Measurements from ENCODE around the gene TIE1.
A peak's percentile ranks its signal among the peaks of the same experiment; 100 is the strongest.

Gene TIE1

DNA sequence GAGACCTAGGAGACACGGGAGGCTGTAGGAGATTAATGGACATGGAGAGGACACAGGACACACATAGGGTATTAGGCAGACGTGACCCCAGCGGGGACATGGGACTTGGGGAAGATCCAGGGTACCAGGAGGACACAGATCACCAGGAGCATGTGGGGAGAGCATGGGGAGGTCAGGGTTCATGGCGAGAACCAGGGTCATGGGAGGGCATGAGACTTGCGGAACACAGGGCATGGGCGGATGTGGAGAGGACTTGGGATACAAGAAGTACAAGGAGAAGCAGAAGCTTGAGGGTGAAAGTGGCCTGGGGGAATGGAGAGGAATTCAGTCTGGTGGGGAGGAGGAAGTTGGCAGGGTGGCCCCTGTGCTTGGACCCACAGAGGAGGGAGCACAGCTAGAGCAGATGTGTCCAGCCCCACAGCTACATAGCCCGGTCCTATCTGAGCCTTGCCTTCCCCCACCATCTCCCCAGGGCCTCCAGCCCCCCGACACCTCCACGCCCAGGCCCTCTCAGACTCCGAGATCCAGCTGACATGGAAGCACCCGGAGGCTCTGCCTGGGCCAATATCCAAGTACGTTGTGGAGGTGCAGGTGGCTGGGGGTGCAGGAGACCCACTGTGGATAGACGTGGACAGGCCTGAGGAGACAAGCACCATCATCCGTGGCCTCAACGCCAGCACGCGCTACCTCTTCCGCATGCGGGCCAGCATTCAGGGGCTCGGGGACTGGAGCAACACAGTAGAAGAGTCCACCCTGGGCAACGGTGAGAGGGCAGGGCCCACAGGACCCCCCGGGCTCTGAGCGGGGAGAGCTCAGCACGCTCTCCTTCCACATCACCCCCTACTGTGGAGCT lies 12.1 kb downstream of the TIE1 start:
- no peak for DNase-seq (ENCODE audit: low read depth)

GRCh38 chr1:43313771-43314170 lies 13.0 kb downstream of the TIE1 start:
- no peak for DNase-seq (ENCODE audit: low read depth)

DNA sequence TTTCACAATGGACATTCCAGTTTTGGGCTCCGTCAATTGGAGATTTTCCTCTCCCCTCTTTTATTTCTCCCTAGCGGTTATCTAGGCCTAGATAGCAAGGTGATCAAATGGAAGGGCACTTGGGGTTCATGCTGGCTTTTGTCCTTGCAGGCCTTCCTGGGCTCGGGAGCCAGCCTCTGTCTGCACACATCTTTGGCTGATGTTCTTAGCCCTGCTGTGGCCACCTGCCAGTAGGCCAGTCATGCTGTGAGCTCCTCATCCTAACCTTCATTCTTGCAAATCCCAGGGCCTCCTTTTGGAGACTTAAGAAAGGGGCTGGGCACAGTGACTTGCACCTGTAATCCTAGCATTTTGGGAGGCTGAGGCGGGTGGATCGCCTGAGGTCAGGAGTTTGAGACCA lies 13.5 kb downstream of the TIE1 start:
- DNase-seq (ENCODE audit: low read depth): no peak

DNA sequence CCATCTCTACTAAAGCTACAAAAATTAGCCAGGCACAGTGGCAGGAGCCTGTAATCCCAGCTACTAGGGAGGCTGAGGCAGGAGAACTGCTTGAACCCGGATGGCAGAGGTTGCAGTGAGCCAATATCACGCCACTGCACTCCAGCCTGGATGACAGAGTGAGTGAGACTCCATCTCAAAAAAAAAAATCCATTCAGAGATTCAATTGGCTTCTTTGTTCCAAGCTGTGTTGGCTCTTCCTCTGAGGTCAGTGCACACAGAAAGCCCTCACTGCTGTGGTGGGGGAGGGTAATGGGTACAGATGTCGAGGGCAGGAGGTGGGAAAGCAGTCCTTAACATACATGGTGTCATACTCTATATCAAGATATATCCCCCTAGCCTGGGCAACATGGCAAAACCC lies 14.7 kb downstream of the TIE1 start:
- no peak for DNase-seq (ENCODE audit: low read depth)

DNA sequence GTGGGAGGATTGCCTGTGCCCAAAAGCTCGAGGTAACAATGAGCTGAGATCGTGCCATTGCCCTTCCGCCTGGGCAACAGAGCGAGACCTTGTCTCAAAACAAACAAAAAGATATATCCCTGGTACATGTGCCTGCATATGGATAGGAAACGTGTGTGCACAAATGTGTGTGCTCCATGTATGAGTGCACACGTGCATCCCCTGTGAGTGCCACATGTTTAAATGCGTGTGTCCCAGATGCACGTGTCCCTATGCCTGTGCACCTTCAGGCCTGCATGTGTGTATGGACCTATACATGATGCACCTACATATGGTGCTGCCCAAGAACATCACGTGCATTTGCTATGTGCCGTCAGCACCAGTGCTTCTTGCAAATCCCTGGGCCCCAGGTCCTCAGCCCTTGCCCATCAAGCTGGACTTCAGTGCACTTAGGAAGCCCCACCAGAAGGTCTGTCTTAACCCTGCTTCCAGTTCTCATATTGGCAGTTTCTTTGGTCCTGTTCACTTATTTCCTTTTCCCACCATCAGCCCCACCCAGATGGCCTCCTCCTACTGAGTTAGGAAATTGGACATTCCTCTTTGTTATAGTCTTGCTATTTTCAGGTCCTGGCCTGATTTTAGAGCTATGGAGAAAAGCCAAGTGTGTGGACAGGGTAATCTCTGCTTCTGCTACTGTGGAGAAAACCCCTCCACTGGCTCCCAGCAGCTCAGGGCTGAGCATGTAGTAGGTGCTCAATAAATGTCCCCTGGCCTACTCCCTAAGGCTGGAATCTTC lies 15.4 kb downstream of the TIE1 start:
- no peak for DNase-seq (ENCODE audit: low read depth)

DNA sequence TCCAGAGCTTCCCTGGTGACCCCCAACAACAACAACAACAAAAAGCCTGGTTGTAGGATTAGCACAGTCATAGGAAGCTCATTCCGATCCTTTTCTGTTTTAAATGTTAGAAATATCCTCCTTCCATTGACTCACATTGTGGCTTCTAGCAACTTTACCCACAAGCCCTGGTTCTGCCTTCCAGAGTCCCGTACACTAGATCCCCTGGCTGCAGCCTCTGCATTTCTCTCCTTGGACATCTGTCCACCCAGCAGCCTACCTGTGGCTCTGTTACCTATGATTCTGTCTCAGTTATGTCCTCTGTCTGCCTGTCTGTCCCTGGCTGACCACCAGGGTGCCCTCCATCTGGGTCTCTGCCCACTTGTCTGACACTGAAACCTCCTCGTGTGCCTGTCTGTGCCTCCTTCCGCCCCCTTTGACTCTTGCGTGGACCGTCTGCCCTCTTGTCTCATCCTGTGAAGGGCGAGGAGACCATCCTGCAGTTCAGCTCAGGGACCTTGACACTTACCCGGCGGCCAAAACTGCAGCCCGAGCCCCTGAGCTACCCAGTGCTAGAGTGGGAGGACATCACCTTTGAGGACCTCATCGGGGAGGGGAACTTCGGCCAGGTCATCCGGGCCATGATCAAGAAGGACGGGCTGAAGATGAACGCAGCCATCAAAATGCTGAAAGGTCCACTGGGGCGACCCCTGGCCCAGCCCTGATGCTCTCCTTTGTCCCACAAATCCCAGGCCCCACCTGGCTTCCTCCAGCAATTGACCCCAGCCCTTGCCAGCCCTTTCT lies 16.1 kb downstream of the TIE1 start:
- no peak for DNase-seq (ENCODE audit: low read depth)

GRCh38 chr1:43317817-43318471 lies 17.2 kb downstream of the TIE1 start:
- no peak for DNase-seq (ENCODE audit: low read depth)

DNA sequence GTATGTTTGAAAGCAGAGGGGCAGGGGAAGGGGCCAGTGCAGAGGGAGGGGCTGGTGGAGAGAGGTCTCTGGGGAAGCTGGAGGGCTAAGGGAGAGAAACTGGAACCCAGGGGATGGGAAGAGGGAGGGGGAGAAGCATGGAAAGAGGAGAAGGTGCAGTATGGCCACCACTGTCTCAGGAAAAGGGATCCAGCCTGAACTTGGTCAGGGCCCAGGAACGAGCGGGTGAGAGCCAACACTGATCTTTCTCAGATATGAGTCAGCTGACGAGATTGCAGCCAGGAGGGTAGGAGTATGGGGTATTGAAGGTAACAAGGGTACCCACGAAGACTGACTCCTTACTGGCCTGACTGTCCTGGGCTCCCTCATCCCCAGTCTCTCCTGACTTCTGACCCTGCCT lies 18.0 kb downstream of the TIE1 start:
- DNase-seq (ENCODE audit: low read depth): no peak

- DNase-seq (ENCODE audit: low read depth): no peak
These were observed 18.5 kb downstream of the TIE1 start for GRCh38 chr1:43319288-43319687.

DNA sequence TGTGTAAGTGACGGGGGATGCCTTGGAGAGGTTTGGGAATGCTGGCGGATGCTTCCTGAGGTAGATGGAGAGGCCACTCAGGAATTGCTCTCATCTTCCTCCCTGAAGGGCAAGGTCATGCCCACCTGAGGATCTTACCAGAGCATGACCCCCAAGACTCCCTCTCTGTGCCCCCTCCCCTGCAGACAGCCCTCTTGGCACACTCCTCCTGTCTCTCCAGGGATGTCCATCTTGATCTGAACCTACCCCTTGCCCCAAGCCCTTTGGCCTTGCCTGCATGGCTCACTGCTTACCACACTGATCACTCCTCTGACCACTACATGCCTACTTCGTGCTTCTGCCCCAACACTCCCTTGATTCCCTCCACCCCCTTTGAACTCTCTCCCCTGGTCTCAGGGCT lies 19.0 kb downstream of the TIE1 start:
- no peak for DNase-seq (ENCODE audit: low read depth)

DNA sequence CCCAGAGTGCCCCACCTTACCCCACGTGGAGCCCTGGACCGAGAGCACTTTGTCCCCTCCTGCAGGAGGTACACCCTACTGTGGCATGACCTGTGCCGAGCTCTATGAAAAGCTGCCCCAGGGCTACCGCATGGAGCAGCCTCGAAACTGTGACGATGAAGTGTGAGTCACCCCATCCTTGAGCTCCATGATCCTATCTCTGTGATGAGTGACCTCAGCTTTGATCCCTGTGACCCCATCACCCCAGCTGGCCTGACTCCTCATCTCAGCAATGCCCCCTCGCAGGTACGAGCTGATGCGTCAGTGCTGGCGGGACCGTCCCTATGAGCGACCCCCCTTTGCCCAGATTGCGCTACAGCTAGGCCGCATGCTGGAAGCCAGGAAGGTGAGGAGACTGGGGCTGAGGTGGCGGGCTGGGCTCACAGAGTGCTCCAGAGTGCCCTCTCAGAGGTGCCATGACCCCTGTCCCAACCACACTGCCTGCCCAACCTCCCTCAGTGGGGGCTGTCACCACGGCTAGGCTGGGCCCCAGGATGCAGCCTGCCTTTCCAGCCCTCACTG lies 20.6 kb downstream of the TIE1 start:
- DNase-seq (ENCODE audit: low read depth): no peak

DNA sequence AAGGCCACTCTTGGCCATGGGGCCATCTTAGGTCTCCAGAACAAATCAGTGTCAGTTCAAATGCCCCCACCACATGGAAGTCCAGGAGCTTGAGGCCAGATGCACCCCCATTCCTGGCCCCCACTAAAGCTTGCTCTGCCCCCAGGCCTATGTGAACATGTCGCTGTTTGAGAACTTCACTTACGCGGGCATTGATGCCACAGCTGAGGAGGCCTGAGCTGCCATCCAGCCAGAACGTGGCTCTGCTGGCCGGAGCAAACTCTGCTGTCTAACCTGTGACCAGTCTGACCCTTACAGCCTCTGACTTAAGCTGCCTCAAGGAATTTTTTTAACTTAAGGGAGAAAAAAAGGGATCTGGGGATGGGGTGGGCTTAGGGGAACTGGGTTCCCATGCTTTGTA lies 21.7 kb downstream of the TIE1 start:
- no peak for DNase-seq (ENCODE audit: low read depth)

DNA sequence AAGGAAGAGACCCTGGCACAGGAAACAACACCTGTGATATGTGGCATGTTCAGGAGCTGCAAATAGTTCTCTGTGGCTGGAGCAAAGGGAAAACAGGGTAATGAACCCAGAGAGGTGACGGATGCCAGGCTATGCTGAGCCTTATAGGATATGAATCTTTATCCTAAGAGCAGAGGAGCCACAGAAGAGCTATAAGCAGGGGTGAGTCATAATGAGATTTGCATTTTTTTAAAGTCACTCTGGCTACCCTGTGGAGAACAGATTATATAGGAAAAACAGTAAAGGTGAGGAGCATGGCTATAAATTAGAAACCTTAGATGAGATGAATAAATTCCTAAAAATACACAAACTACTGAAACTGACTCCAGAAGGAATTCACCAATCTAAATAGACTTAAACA lies 24.0 kb downstream of the TIE1 start:
- DNase-seq (ENCODE audit: low read depth): no peak

DNA sequence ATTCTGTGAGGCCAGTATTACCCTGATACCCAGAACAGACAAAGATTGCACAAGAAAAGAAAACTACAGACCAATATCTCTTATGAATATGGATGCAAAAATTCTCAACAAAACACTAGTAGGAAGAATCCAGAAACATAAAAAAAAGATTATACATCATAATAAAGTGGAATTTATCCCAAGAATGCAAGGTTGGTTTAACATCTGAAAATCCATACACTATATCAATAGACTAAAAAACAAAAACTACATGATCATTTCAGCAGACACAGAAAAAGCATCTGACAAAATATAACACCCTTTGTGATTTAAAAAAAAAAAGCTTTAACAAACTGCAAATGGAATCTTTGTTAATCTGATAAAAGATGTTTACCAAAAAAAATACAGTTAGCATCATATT lies 24.6 kb downstream of the TIE1 start:
- no peak for DNase-seq (ENCODE audit: low read depth)

DNA sequence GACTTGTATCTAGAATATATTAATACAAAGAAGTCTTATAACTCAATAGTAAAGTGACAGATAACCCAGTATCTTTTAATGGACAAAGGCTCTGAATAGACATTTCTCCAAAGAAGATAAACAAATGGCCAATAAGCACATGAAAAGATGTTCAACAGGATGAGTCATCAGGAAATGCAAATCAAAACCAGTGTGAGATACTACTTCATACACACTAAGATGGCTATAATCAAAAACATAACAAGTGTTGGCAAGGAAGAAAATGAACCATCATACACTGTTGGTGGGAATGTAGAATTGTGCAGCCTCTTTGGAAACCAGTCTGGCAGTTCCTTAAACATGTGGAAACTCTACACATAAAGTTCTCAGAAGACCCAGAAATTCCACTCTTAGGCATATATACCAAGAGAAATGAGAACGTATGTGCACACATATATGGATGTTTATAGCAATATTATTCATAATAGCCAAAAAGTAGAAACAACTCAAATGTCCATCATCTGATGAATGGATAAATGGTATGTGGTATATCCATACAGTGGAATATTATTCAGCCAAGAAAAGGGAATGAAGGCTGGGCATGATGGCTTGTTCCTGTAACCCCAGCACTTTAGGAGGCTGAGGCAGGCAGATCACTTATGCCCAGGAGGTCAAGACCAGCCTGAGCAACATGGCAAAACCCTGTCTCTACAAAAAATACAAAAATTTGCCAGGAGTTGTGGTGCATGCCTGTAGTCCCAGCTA lies 26.9 kb downstream of the TIE1 start:
- no peak for DNase-seq (ENCODE audit: low read depth)

GRCh38 chr1:43329995-43330751 lies 29.4 kb downstream of the TIE1 start:
- peak; percentile 82 for DNase-seq (ENCODE audit: low read depth)

- DNase-seq (ENCODE audit: low read depth): no peak
These were observed 30.9 kb downstream of the TIE1 start for GRCh38 chr1:43331688-43332087.

GRCh38 chr1:43334453-43335205 lies 33.8 kb downstream of the TIE1 start:
- no peak for DNase-seq (ENCODE audit: low read depth)

DNA sequence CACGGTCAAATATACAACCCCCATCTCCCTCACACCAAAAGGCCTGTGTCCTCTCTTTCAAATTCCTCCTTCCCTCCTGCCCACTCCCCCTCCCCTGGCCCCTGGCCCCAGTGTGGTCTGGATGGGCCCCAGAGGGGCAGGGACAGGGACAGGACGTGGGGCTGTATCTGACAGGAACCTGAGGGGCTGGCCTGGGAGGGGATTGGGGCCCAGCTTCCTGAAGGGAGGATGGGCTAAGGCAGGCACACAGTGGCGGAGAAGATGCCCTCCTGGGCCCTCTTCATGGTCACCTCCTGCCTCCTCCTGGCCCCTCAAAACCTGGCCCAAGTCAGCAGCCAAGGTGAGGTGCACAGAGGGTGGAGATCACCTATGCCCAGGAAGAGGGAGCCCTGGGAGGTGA lies 36.8 kb downstream of the TIE1 start, which contains the start of gene MPL:
Gene MPL (plus strand): TSS at position 231 of the 400 bp plus-strand sequence. CDS start 31 bp downstream, at position 262.
- no peak for DNase-seq (ENCODE audit: low read depth)

Data from stromal cell of bone marrow (primary cell).